ENCODE data around the gene INPP5D. TPM values are rescaled to one million over a fixed set of nuclear protein-coding genes. Genes with fewer than 3 reads are reported as not detected.

INPP5D gene
- total RNA-seq, 2 experiments from 2014 or later: 79.5 to 92.6 TPM

GRCh38 chr2:233252227-233252626, 192.1 kb downstream of the INPP5D start:
- BruUV-seq (replicated peaks): no TSS peak
- intact Hi-C loops (cut with micrococcal nuclease; ENCODE audit: unreplicated experiment): no loop called here
- ChIA-PET CTCF (ENCODE audit: unreplicated experiment) (interaction anchor here (1.2 kb wide), 1 partner anchor 16 kb away, joined by 3 read pairs; no protein-coding TSS in a partner anchor), POLR2A (interaction anchor here (0.6 kb wide), 1 partner anchor 43 kb away, joined by 3 read pairs; no protein-coding TSS in a partner anchor)
- Histone ChIP-seq H3K36me3 (ENCODE audit: insufficient read depth, low read length) (peaks cover 37% of the 10 kb centered on the region), H3K9me2 (ENCODE audit: insufficient read depth, low read length) (no peaks in the 10 kb centered on the region), H3K79me2 (ENCODE audit: insufficient read depth, low read depth, low read length) (peaks cover 49% of the 10 kb centered on the region), H3K4me2 (ENCODE audit: low read length) (peak overlapping the region; percentile 95), H3K4me3 (ENCODE audit: low read depth, low read length, poor library complexity, severe bottlenecking) (peak overlapping the region; percentile 96), H3K27ac (ENCODE audit: low read depth, low read length, poor library complexity, severe bottlenecking) (peak overlapping the region; percentile 49), H3K4me1 (ENCODE audit: insufficient read depth, low read length, poor library complexity, severe bottlenecking) (peaks cover 41% of the 10 kb centered on the region), H2AFZ (ENCODE audit: low read length) (peak overlapping the region; percentile 22), H3K9me3 (ENCODE audit: low read length) (peaks cover 10% of the 10 kb centered on the region; the same call in 1 of the 2 replicates), H4K20me1 (ENCODE audit: insufficient read depth, low read length) (peaks cover 24% of the 10 kb centered on the region)
- no peak for TF ChIP-seq EZH2phosphoT487 (IDR thresholded peaks at IDR 0.05; ENCODE audit: borderline replicate concordance, low read depth, low read length)
- TF ChIP-seq CTCF (conservative IDR thresholded peaks at IDR 0.05; ENCODE audit: low read length): no peak
- peak; percentile 27 for DNase-seq (ENCODE audit: low spot score)

GRCh38 chr2:233255151-233255550, 195.0 kb downstream of the INPP5D start:
- H3K36me3 ChIP-seq (ENCODE audit: insufficient read depth, low read length): peaks cover 65% of the 10 kb centered on the region
- H3K9me2 ChIP-seq (ENCODE audit: insufficient read depth, low read length): no peaks in the 10 kb centered on the region
- ChIA-PET CTCF (ENCODE audit: unreplicated experiment) (no interaction called here), POLR2A (no interaction called here)
- H3K79me2 ChIP-seq (ENCODE audit: insufficient read depth, low read depth, low read length): peaks cover 54% of the 10 kb centered on the region
- H3K27ac ChIP-seq (ENCODE audit: low read depth, low read length, poor library complexity, severe bottlenecking): no peak overlapping the region
- no TSS peak for BruUV-seq (replicated peaks)
- H2AFZ ChIP-seq (ENCODE audit: low read length): no peak overlapping the region
- no peak overlapping the region for H3K4me2 ChIP-seq (ENCODE audit: low read length)
- TF ChIP-seq CTCF (conservative IDR thresholded peaks at IDR 0.05; ENCODE audit: low read length): no peak
- TF ChIP-seq EZH2phosphoT487 (IDR thresholded peaks at IDR 0.05; ENCODE audit: borderline replicate concordance, low read depth, low read length): no peak
- H3K4me3 ChIP-seq (ENCODE audit: low read depth, low read length, poor library complexity, severe bottlenecking): no peak overlapping the region
- intact Hi-C loops (cut with micrococcal nuclease; ENCODE audit: unreplicated experiment): loop anchor here (5.0 kb wide), 1 partner anchor 187 kb away; no protein-coding TSS in a partner anchor
- H3K9me3 ChIP-seq (ENCODE audit: low read length): peaks cover 7% of the 10 kb centered on the region; the same call in 1 of the 2 replicates
- DNase-seq (ENCODE audit: low spot score): no peak
- peaks cover 33% of the 10 kb centered on the region for H3K4me1 ChIP-seq (ENCODE audit: insufficient read depth, low read length, poor library complexity, severe bottlenecking)
- H4K20me1 ChIP-seq (ENCODE audit: insufficient read depth, low read length): peaks cover 24% of the 10 kb centered on the region

GRCh38 chr2:233256048-233256447, 195.9 kb downstream of the INPP5D start:
- ChIA-PET POLR2A (interaction anchor here (0.6 to 0.7 kb wide), 3 partner anchors 54 to 516 kb away, joined by 3 to 5 read pairs (median 3); no protein-coding TSS in a partner anchor), CTCF (ENCODE audit: unreplicated experiment) (no interaction called here)
- Histone ChIP-seq H3K4me1 (ENCODE audit: insufficient read depth, low read length, poor library complexity, severe bottlenecking) (peaks cover 29% of the 10 kb centered on the region), H3K9me2 (ENCODE audit: insufficient read depth, low read length) (no peaks in the 10 kb centered on the region), H3K4me2 (ENCODE audit: low read length) (no peak overlapping the region), H3K4me3 (ENCODE audit: low read depth, low read length, poor library complexity, severe bottlenecking) (no peak overlapping the region), H3K27ac (ENCODE audit: low read depth, low read length, poor library complexity, severe bottlenecking) (no peak overlapping the region), H2AFZ (ENCODE audit: low read length) (no peak overlapping the region), H3K79me2 (ENCODE audit: insufficient read depth, low read depth, low read length) (peaks cover 56% of the 10 kb centered on the region), H3K36me3 (ENCODE audit: insufficient read depth, low read length) (peaks cover 74% of the 10 kb centered on the region), H4K20me1 (ENCODE audit: insufficient read depth, low read length) (peaks cover 24% of the 10 kb centered on the region), H3K9me3 (ENCODE audit: low read length) (no peaks in the 10 kb centered on the region)
- BruUV-seq (replicated peaks): no TSS peak
- TF ChIP-seq CTCF (conservative IDR thresholded peaks at IDR 0.05; ENCODE audit: low read length) (no peak), EZH2phosphoT487 (IDR thresholded peaks at IDR 0.05; ENCODE audit: borderline replicate concordance, low read depth, low read length) (no peak)
- no peak for DNase-seq (ENCODE audit: low spot score)
- intact Hi-C loops (cut with micrococcal nuclease; ENCODE audit: unreplicated experiment): loop anchor here (5.0 kb wide), 1 partner anchor 186 kb away; no protein-coding TSS in a partner anchor

All from OCI-LY7 (cell line).